ENCODE measurements around the gene PTPN14.

The PTPN14 gene

GRCh38 chr1:214415131-214415530 is 136.3 kb downstream of the PTPN14 start:
- no peak for TF ChIP-seq CTCF (IDR thresholded peaks at IDR 0.05; ENCODE audit: low read depth, low read length)
- DNase-seq (ENCODE audit: extremely low read depth, low read depth) = no peak

DNA sequence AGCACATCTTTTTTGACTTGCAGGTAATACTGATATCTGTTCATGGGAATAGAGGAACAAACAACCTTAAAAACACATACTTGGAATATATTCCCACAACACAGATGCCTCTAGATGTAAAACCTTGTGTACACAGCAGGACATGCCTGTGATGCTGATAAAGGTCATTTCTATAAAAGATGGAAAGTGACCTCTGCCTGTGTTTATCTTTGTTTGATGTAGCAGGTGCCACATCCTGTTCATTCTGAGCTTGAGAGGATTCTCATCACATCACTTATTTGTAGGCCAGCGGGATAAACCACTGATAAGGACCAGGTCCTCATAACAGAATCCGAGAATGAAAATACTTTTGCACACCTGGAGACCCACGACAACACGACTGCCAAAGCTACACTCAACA is 136.7 kb downstream of the PTPN14 start:
- no peak for DNase-seq (ENCODE audit: extremely low read depth, low read depth)
- TF ChIP-seq CTCF (IDR thresholded peaks at IDR 0.05; ENCODE audit: low read depth, low read length) = no peak

GRCh38 chr1:214413315-214413714 is 138.1 kb downstream of the PTPN14 start:
- TF ChIP-seq CTCF (IDR thresholded peaks at IDR 0.05; ENCODE audit: low read depth, low read length) = no peak
- DNase-seq (ENCODE audit: extremely low read depth, low read depth) = no peak

DNA sequence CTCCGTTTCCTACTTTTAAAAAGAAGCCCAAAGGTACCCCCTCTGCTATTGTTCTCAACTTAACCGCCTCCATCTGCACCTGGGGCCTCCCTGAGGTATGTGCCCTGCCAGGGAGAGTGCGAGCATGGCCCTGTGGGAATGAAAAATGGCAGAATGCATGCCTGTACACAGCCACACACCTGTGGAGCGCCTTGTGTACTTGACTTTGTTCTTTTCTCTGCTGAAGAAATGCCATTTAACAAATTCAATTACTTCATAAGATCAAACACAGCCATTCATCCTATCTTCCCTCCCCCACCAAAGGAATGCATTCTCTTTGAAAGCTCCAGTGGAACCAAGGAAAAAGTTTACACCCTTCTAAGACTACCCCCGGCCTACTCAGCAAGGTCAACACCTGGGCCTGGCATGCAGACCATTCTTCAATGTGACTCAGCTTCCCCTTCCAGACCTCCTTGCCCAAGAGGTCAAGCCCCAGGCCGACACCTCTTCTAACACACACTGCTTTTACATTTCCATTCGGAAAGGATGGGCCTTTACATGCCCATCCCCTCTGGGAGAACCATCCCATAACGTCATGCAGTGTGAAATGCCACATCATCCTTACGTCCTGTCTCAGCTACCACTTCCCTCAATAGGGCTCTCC is 146.7 kb downstream of the PTPN14 start:
- no peak for TF ChIP-seq CTCF (IDR thresholded peaks at IDR 0.05; ENCODE audit: low read depth, low read length)
- DNase-seq (ENCODE audit: extremely low read depth, low read depth) = no peak

DNA sequence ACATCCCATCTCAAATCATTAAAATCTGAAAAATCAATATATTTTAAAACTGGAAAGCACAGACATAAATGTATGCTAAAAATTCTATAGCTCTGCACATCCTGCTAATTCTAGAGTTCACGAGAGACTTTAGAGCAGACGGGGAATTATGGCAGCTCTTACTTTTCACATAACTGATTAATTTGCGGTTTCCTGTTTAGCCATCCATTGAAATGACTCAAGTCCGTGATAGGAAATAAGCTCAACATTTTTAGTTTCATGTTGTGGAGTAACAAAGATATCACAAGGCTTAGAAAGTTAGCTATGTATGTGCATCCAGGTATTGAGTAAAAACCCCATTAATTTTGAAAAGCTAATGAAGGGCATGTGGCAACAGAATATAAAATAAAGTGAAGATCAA is 147.2 kb downstream of the PTPN14 start:
- DNase-seq (ENCODE audit: extremely low read depth, low read depth) = no peak
- TF ChIP-seq CTCF (IDR thresholded peaks at IDR 0.05; ENCODE audit: low read depth, low read length) = no peak

- DNase-seq (ENCODE audit: extremely low read depth, low read depth) = no peak
- no peak for TF ChIP-seq CTCF (IDR thresholded peaks at IDR 0.05; ENCODE audit: low read depth, low read length)
Observed at GRCh38 chr1:214403431-214403830, 148.0 kb downstream of the PTPN14 start.

GRCh38 chr1:214402613-214403083 is 148.8 kb downstream of the PTPN14 start:
- TF ChIP-seq CTCF (IDR thresholded peaks at IDR 0.05; ENCODE audit: low read depth, low read length) = no peak
- no peak for DNase-seq (ENCODE audit: extremely low read depth, low read depth)

Data from AG09319 (cell line).